NCI-H345 treated with DMSO at 0.1 percent for 48 hours (cell line): ENCODE measurements around the gene DMRTC1.
"Not testable (repeated sequence)": the region's sequence is repeated elsewhere in the genome, so short reads cannot be mapped to it uniquely, and the experiment has no call there.

Experiments
- DNase-seq: peaks from one replicate; lab custom pipeline; 2025; ENCODE audit not compliant: unreplicated experiment; lab: John Stamatoyannopoulos, UW

Gene DMRTC1, protein sequence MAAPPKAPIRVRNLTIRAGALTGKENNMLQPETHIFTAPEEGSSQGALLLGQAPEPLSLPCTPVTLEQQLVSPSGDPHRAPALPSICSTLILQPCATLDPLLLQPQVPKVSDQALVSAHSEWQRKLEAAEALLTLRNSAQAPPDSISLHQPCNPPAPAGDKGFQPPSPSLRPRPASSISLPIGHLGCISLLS

DNA sequence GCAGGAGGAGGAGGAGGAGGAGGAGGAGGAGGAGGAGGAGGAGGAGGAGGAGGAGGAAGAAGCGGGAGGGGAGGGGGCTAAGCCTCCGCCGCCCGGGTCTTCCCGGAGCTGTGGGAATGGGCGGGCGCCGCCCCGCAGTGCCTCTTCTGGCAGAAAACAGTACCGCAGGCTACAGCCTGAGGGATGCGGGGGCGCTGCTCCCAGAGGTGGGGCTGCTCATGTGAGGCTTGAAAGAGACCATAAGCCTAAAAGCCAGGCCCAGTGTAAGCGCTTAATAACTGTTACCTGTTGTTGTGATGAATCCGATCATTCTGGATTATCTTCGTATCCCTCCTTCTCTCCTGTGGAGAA is at the start of gene DMRTC1:
TSS of gene DMRTC1 (minus strand) at position 19 of the 351 bp plus-strand sequence. CDS start 68,143 bp downstream, outside the sequence.
- not testable (repeated sequence) for DNase-seq

DNA sequence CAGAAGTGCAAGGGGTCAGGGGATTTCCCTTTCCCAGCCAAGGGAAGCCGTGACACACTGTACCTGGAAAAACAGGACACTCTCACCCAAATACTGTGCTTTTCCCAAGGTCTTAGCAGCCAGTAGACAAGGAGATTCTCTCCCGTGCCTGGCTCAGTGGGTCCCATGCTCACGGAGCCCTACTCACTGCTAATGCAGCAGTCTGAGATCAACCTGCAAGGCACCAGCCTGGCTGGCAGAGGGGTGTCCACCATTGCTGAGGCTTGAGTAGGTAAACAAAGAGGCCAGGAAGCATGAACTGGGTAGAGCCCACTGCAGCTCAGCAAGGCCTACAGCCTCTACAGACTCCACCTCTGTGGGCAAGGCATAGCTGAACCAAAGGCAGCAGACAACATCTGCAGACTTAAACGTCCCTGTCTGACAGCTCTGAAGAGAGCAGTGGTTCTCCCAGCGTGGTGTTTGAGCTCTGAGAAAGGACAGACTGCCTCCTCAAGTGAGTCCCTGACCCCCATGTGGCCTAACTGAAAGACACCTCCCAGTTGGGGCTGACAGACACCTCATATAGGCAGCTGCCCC is 37.3 kb upstream of the DMRTC1 start:
- not testable (repeated sequence) for DNase-seq

DNA sequence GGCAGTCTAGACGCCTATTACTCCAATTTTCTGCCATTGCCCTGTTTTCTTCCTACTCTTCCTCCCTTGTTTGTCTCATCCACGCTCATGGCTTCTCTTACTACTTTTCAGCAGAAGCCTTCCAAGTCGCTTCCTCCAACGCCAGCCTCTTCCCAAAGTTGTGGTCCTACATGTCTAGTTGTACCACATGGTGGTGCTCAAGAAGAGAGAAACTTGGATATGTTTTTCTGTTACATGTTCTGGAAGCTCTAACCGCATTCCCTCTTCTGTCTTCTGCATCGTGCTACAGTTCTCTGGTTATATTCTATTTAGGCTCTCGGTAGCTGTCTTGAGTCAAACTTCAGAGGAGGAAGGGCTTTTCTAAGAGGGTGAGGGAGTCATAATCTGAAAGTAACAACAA is 31.2 kb upstream of the DMRTC1 start:
- not testable (repeated sequence) for DNase-seq

DNA sequence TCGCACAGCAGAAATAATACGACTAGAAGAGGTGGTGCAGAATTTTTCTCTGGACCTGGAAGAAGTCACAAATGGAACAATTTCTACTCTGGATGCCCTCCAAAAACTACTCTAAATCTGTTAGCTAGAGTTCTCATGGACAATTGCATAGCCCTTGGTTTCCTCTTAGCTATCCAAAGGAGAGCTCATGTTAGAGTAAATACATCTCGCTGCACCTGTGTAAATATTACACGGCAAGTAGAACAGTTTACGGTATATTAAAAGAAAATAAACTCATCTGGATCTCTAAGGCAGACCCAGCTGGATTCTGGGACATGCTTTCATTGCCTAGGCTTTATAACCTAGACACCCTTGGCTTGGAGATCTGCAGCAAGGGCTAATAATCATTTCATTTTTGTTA is 28.2 kb upstream of the DMRTC1 start:
- not testable (repeated sequence) for DNase-seq

DNA sequence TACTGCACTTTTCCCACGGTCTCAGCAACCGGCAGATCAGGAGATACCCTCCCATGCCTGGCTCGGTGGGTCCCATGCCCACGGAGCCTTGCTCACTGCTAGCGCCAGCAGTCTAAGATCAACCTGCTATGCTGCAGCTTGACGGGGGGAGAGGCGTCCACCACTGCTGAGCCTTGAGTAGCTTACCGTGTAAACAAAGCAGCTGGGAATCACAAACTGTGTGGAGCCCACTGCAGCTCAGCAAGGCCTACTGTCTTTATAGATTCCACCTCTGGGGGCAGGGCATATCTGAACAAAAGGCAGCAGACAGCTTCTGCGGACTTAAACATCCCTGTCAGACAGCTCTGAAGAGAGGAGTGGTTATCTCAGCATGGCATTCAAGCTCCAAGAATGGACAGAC is 16.3 kb upstream of the DMRTC1 start:
- not testable (repeated sequence) for DNase-seq

DNA sequence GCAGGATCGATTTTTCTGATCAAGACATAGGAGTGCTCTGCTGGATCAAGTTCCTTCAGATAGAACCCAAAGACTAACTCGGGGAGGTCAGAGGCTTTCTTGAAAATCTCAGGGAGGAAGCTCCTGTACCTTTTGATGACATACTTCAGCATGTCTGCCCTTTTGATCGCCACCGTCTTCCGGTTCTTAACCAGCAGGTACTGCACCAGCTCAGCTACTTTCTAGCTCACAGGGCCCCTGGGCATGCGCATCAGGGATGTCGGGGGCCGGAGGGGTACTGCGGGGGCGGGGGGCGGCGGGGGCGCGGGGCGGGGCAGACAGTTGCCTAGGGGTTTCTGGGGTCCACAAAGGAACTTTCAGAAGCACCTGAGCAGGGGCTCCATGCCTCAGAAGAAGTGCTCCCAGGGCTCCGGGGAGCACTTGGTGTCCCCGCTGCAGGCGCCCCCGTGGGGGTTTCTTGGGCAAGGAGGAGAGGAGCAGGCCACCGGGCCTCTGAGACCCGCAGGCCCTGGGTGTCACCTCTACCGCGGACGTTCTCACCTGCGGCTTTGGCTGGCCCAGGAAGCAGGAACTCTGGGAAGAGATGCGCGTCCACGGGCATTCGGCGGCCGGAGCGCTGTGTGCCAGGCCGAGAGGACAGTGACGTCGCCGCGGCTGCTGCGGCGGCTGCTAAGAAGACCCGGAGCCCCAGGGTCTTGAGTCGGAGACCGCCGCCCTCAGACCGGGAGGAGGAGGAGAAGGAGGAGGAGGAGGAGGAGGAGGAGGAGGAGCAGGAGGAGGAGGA is 410 bp downstream of the DMRTC1 start:
- not testable (repeated sequence) for DNase-seq

DNA sequence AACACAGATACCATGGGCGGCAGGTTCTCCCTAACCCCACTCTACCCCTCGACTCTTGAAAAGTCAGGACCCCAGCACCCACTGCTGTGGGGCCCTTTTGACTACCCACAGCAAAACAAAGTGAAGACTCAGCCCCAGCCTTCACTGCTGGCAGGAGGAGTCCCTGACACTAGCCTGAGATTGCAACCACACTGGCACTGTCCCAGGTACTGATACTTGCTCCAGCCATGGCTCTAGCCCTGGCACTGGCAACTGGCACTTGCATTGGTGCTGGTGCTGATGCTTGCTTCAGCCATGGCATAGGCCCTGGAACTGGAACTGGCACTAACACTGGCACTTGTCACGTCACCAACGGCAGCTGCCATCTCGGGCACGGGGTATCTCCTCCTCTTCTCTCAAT is 1.4 kb downstream of the DMRTC1 start:
- not testable (repeated sequence) for DNase-seq

DNA sequence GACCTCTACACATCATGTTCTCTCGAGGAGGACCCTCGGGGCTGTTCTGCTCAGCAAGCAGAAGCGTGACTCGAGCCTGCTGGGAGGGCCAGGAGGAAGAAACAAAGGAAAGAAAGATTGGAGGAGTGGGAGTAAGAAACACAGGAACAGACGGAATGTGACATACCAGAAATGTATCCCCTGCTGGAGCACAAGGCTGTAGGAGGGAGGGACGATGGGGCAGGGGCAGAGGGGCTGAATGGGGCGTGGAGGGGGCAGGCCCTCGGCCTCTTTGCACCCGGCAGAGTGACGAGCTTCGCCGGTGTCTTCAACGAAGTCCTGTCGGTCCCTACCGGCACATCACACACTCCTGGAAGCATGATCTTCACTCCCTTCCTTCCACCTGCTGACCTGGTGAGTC is 5.7 kb downstream of the DMRTC1 start, which contains the start of gene FAM236A:
TSS of gene FAM236A (plus strand) at position 301 of the 400 bp plus-strand sequence. CDS start at position 358, 57 bp downstream.
- DNase-seq = not testable (repeated sequence)

DNA sequence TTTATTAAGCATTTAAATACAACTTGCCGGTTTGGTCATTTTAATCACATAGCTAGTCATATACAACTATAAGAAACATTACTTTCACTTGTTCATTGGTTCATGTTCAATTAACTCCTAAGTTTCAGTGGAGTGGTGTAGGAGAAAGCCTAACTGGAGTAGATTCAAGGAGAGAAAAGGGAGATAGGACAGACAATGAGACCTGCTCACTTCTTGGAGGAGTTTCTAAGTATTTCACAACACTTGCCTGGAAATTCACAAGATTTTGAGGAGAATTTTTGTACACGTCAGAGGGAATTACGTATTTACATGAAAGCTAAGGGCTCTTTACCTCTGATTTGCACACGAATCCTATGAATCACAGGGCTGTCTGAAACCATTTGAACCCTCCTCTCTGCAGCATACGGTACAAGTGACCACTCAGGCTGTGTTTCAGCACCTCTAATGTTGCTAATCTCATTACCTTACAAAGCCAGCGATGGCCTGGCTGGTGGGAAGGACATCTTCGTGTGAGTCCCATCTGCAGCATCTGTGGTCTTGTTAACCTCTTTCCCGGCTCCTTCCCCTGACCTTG is 6.7 kb downstream of the DMRTC1 start:
- DNase-seq = not testable (repeated sequence)

DNA sequence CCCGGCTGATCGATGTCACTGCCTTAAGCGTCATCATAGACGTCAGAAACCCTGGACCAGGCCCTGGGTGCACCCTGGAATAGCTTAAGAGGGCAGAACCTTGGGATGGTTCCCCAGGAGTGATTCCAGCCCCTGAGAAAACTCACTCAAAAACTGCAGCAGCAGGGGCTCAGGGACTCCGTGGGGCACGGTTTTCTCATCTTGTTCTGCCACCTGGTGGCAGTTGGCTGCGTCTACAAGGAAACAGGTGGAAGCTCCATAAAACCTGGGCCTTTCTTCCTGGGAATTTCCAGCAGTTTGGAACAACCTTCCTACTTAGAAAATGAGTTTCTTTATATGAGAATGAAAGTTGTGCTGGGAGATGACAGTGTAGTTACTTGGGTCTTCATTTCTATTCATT is 7.2 kb downstream of the DMRTC1 start:
- DNase-seq = not testable (repeated sequence)

DNA sequence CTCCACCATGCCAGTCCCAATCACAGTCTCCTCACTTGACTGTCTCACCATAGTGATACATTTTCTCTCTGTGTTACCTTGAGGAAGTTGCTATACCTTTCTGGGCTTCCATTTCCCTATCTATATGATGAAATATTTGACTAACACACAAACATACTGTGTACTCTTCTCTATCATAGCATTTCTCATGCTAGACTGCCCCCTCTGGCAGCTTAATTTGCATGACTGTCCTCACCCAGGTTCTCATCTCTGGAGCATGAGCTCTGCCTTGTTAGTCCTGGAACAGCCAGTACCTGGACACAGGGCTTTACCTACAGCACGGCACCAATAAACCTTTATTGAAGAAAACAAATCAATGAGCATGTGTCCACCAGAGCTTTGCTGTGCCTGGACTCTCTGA is 11.4 kb downstream of the DMRTC1 start:
- not testable (repeated sequence) for DNase-seq

DNA sequence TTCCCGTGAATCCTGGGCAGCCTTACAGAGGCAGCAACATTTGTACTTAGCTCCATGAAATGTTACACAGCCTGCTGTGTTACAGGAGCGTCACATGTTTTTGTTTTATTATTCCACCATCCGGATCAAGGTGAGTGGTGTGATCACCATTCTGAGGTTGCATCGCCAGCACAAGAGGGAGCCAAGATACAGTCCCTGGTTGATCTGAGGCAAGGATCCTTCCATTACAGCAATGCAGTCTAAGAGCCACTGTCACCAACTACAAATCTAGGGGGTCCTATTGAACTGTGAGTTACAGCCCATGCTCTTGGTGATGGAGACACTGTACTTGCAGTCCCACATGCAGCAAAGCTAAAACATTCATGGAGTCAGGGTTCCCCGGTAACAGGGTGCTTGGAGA is 27.5 kb downstream of the DMRTC1 start:
- DNase-seq = not testable (repeated sequence)

DNA sequence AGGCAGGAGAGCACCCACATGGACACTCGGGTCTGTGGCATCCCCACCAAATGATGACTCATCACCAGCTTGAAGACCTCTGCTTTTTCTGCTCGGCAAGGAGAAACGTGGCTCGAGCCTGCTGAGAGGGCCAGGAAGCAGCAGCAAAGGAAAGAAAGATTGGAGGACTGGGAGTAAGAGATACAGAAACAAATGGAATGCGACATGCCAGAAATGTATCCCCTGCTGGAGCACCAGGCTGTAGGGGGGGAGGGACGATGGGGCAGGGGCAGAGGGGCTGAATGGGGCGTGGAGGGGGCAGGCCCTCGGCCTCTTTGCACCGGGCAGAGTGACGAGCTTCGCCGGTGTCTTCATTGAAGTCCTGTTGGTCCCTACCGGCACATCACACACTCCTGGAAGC is 31.3 kb downstream of the DMRTC1 start, which contains the start of gene FAM236C:
TSS of gene FAM236C (plus strand) at position 301 of the 400 bp plus-strand sequence. CDS start 100 bp downstream, outside the sequence.
- not testable (repeated sequence) for DNase-seq

DNA sequence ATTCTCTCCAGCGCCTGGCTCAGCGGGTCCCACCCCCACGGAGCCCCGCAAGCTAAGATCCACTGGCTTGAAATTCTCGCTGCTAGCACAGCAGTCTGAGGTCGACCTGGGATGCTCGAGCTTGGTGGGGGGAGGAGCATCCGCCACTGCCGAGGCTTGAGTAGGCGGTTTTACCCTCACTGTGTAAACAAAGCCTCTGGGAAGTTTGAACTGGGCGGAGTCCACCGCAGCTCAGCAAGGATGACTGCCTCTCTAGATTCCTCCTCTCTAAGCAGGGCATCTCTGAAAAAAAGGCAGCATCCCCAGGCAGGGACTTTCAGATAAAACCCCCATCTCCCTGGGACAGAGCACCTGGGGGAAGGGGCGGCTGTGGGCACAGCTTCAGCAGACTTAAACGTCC is 53.9 kb downstream of the DMRTC1 start:
- not testable (repeated sequence) for DNase-seq

DNA sequence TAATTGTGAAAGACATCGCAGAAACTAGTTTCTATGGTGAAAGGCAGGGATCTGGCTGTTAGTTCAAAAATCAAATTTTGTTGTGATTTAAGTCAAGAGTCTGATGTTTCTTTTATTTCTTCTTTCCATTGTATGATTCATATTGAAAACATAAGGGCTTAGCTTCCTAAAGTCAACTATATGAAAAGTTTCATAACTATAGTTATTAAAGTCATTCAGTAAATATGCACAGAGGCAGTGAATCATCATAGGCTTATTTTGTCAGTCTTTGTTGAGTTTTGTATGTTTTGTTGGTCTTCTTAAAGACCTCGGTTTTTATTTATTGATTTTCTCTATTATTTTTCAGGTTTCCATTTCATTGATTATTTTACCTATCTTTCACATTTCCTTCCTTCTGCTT is 60.7 kb downstream of the DMRTC1 start:
- not testable (repeated sequence) for DNase-seq

DNA sequence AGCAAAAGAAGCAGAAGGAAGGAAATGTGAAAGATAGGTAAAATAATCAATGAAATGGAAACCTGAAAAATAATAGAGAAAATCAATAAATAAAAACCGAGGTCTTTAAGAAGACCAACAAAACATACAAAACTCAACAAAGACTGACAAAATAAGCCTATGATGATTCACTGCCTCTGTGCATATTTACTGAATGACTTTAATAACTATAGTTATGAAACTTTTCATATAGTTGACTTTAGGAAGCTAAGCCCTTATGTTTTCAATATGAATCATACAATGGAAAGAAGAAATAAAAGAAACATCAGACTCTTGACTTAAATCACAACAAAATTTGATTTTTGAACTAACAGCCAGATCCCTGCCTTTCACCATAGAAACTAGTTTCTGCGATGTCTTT is 106.1 kb downstream of the DMRTC1 start:
- not testable (repeated sequence) for DNase-seq

DNA sequence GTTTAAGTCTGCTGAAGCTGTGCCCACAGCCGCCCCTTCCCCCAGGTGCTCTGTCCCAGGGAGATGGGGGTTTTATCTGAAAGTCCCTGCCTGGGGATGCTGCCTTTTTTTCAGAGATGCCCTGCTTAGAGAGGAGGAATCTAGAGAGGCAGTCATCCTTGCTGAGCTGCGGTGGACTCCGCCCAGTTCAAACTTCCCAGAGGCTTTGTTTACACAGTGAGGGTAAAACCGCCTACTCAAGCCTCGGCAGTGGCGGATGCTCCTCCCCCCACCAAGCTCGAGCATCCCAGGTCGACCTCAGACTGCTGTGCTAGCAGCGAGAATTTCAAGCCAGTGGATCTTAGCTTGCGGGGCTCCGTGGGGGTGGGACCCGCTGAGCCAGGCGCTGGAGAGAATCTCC is 112.9 kb downstream of the DMRTC1 start:
- DNase-seq = not testable (repeated sequence)
